ENCODE data around the gene ATP13A1. TPM values are rescaled to one million over a fixed set of nuclear protein-coding genes. Genes with fewer than 3 reads are reported as not detected.

Gene ATP13A1
- polyA plus RNA-seq, 3 donors: 16.9 to 106 (median 21.9) TPM

DNA sequence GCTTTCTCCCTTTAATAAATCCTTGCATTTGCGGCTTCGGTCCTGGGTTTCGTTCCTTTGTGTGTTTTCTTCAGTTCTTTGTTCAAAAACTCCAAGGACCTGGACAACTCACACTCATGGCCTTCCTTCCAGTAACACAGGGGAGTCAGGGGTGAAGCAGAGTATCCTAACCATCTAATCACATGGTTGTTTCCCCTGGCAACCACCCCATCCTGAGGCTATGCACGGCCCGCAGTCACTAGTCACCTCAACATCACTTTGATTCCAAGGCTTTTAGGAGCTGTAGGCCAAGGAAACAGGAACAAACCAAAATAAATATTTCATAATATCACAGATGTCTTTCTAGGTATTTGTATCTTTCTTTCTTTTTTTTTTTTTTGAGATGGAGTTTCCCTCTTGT, 34.1 kb upstream of the ATP13A1 start:
- H3K9ac ChIP-seq (ENCODE audit: insufficient read depth, low read length, poor library complexity, severe bottlenecking): no peak overlapping the region
- peaks cover 84 to 87% of the 10 kb centered on the region in 2 donors for H3K9me3 ChIP-seq (replicated peaks in 1 of 2; ENCODE audit: control insufficient read depth in 1 of 2, insufficient read depth in 1 of 2, low read length in 2 of 2)
- H3K36me3 Mint-ChIP-seq: peaks cover 0 to 2% of the 10 kb centered on the region in 2 donors
- H3K4me1 ChIP-seq (ENCODE audit: control insufficient read depth in 1 of 2, insufficient read depth in 2 of 2, low read length in 2 of 2): no peaks in the 10 kb centered on the region
- no peak overlapping the region for H2AFZ ChIP-seq (ENCODE audit: insufficient read depth, low read depth, low read length, poor library complexity, severe bottlenecking)
- no peak overlapping the region for H3K4me2 ChIP-seq (replicated peaks; ENCODE audit: extremely low read depth, low read length, poor library complexity, severe bottlenecking)
- H3K4me3 Mint-ChIP-seq: no peak overlapping the region
- no peaks in the 10 kb centered on the region for H4K20me1 ChIP-seq (ENCODE audit: insufficient read depth, low read length)
- TF ChIP-seq, protein P1, sequence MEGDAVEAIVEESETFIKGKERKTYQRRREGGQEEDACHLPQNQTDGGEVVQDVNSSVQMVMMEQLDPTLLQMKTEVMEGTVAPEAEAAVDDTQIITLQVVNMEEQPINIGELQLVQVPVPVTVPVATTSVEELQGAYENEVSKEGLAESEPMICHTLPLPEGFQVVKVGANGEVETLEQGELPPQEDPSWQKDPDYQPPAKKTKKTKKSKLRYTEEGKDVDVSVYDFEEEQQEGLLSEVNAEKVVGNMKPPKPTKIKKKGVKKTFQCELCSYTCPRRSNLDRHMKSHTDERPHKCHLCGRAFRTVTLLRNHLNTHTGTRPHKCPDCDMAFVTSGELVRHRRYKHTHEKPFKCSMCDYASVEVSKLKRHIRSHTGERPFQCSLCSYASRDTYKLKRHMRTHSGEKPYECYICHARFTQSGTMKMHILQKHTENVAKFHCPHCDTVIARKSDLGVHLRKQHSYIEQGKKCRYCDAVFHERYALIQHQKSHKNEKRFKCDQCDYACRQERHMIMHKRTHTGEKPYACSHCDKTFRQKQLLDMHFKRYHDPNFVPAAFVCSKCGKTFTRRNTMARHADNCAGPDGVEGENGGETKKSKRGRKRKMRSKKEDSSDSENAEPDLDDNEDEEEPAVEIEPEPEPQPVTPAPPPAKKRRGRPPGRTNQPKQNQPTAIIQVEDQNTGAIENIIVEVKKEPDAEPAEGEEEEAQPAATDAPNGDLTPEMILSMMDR (IDR thresholded peaks at IDR 0.05): no peak
- no peaks in the 10 kb centered on the region for H3K4me1 Mint-ChIP-seq
- H3K4me3 ChIP-seq (replicated peaks in 1 of 3; ENCODE audit: low read depth in 2 of 3, low read length in 3 of 3): no peak overlapping the region
- H3K27ac ChIP-seq (ENCODE audit: low read depth in 1 of 2, low read length in 2 of 2): no peak overlapping the region
- H3K9me3 Mint-ChIP-seq: peaks cover 13 to 93% (median 85%) of the 10 kb centered on the region in 7 donors
- peaks cover 0 to 1% (median 0%) of the 10 kb centered on the region in 3 donors for H3K27me3 Mint-ChIP-seq (ENCODE audit: low read depth in 3 of 3)
- DNase-seq: no peak
- intact Hi-C loops (cut with micrococcal nuclease): no loop called here
- no peaks in the 10 kb centered on the region for H3K27me3 ChIP-seq (ENCODE audit: control insufficient read depth in 2 of 2, insufficient read depth in 2 of 2, low read length in 2 of 2)
- no peaks in the 10 kb centered on the region for H3K36me3 ChIP-seq (replicated peaks in 1 of 2; ENCODE audit: control insufficient read depth in 1 of 2, insufficient read depth in 2 of 2, low read length in 2 of 2)
- WGBS (ENCODE audit: insufficient coverage): 100% methylated on average over 3 of the region's 5 CpGs
- no peak overlapping the region for H3K27ac Mint-ChIP-seq
- no peaks in the 10 kb centered on the region for H3K79me2 ChIP-seq (ENCODE audit: insufficient read depth, low read length)

DNA sequence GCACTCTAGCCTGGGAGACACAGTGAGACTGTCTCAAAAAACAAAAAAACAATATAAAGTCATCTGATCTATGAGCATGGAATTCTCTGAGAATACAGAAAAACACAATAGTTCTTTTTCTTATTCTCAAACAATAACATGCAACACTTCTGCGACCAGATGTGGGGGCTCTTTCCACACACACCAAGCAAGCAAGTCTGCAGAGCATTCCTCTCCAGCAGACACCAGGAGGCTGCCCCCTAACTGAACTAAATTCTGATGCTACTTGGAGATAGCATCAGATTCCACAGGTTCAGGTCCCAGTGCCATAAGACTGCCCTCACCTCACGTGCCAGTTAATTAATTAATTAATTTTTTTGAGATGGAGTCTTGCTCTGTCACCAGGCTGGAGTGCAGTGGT, 32.9 kb upstream of the ATP13A1 start:
- Mint-ChIP-seq H3K4me1 (no peaks in the 10 kb centered on the region), H3K27me3 (ENCODE audit: low read depth in 3 of 3) (peaks cover 0 to 1% (median 0%) of the 10 kb centered on the region in 3 donors), H3K9me3 (peaks cover 11 to 93% (median 84%) of the 10 kb centered on the region in 7 donors), H3K36me3 (no peaks in the 10 kb centered on the region), H3K27ac (no peak overlapping the region), H3K4me3 (no peak overlapping the region)
- Histone ChIP-seq H4K20me1 (ENCODE audit: insufficient read depth, low read length) (no peaks in the 10 kb centered on the region), H3K9me3 (replicated peaks in 1 of 2; ENCODE audit: control insufficient read depth in 1 of 2, insufficient read depth in 1 of 2, low read length in 2 of 2) (peaks cover 81 to 87% of the 10 kb centered on the region in 2 donors), H3K4me1 (ENCODE audit: control insufficient read depth in 1 of 2, insufficient read depth in 2 of 2, low read length in 2 of 2) (no peaks in the 10 kb centered on the region), H3K4me3 (replicated peaks in 1 of 3; ENCODE audit: low read depth in 2 of 3, low read length in 3 of 3) (no peak overlapping the region), H3K27ac (ENCODE audit: low read depth in 1 of 2, low read length in 2 of 2) (no peak overlapping the region), H3K36me3 (replicated peaks in 1 of 2; ENCODE audit: control insufficient read depth in 1 of 2, insufficient read depth in 2 of 2, low read length in 2 of 2) (no peaks in the 10 kb centered on the region), H2AFZ (ENCODE audit: insufficient read depth, low read depth, low read length, poor library complexity, severe bottlenecking) (no peak overlapping the region), H3K79me2 (ENCODE audit: insufficient read depth, low read length) (no peaks in the 10 kb centered on the region), H3K4me2 (replicated peaks; ENCODE audit: extremely low read depth, low read length, poor library complexity, severe bottlenecking) (no peak overlapping the region), H3K9ac (ENCODE audit: insufficient read depth, low read length, poor library complexity, severe bottlenecking) (no peak overlapping the region), H3K27me3 (ENCODE audit: control insufficient read depth in 2 of 2, insufficient read depth in 2 of 2, low read length in 2 of 2) (no peaks in the 10 kb centered on the region)
- TF ChIP-seq, protein P1 (IDR thresholded peaks at IDR 0.05): no peak
- DNase-seq: no peak
- intact Hi-C loops (cut with micrococcal nuclease): no loop called here
- 80% methylated on average over 1 of the region's 2 CpGs for WGBS (ENCODE audit: insufficient coverage)

All from CD14-positive monocyte (primary cell).